Measurements from ENCODE around the gene CHST15.

CHST15 gene

DNA sequence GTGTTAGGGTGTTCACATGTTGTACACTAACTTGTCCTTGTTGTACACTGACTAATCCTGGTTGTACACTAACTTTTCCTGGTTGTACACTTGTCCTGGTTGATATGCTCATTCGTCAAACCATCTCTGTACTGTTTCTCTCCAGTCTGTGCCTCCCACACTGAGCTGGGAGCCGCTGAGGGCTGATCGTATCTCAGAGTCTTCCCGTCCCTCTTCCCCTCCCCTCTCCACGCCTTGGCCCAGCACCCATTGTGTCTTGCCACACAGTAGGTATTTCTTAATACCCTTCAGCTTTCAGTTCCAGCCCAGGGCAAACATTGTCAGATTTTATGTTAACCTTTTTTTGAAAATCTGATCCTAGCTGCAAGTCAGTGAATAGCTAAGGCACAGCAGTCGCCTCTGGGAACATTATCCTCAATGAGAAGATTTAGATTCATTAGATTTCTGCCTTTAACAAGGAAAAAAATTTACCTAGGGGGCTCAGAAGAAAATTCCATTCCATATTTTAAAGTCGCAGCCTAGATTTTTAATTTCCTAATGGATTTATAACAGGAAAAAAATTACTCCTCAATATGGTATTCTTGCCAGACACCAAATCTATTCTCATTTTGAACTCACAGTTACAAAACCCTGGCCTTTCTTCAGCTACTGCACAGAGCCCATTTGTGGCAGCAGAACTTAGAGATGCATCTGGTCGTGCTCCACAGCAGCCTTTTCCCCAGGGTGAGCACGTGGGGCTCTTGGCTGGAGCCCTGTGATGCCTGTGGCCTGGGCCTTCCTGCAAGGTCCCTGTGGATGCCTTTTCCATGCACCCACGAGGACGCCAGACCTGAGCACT is 33.0 kb upstream of the CHST15 start:
- Histone ChIP-seq H3K79me2 (ENCODE audit: control insufficient read depth, low read length) (no peaks in the 10 kb centered on the region), H3K4me2 (ENCODE audit: low read length) (no peak overlapping the region), H3K4me1 (ENCODE audit: control insufficient read depth, low read length) (peaks cover 49% of the 10 kb centered on the region), H3K9me3 (ENCODE audit: control insufficient read depth, insufficient read depth, low read length) (no peaks in the 10 kb centered on the region), H3K27ac (ENCODE audit: low read depth, low read length) (no peak overlapping the region), H3K27me3 (ENCODE audit: control insufficient read depth, low read length) (no peaks in the 10 kb centered on the region), H3K36me3 (ENCODE audit: control insufficient read depth, low read length) (no peaks in the 10 kb centered on the region), H3F3A (ENCODE audit: control insufficient read depth, insufficient read depth) (peaks cover 14% of the 10 kb centered on the region), H3K4me3 (ENCODE audit: low read length) (no peak overlapping the region), H3K9me2 (replicated peaks; ENCODE audit: control insufficient read depth, low read length) (no peaks in the 10 kb centered on the region), H4K20me1 (ENCODE audit: control insufficient read depth, insufficient read depth, low read depth, low read length) (no peaks in the 10 kb centered on the region)
- TF ChIP-seq, protein P1, sequence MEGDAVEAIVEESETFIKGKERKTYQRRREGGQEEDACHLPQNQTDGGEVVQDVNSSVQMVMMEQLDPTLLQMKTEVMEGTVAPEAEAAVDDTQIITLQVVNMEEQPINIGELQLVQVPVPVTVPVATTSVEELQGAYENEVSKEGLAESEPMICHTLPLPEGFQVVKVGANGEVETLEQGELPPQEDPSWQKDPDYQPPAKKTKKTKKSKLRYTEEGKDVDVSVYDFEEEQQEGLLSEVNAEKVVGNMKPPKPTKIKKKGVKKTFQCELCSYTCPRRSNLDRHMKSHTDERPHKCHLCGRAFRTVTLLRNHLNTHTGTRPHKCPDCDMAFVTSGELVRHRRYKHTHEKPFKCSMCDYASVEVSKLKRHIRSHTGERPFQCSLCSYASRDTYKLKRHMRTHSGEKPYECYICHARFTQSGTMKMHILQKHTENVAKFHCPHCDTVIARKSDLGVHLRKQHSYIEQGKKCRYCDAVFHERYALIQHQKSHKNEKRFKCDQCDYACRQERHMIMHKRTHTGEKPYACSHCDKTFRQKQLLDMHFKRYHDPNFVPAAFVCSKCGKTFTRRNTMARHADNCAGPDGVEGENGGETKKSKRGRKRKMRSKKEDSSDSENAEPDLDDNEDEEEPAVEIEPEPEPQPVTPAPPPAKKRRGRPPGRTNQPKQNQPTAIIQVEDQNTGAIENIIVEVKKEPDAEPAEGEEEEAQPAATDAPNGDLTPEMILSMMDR (IDR thresholded peaks at IDR 0.05; ENCODE audit: low read depth, low read length, poor library complexity, severe bottlenecking): no peak
- TF ChIP-seq EZH2phosphoT487 (IDR thresholded peaks at IDR 0.05; ENCODE audit: borderline replicate concordance, low read length): no peak

DNA sequence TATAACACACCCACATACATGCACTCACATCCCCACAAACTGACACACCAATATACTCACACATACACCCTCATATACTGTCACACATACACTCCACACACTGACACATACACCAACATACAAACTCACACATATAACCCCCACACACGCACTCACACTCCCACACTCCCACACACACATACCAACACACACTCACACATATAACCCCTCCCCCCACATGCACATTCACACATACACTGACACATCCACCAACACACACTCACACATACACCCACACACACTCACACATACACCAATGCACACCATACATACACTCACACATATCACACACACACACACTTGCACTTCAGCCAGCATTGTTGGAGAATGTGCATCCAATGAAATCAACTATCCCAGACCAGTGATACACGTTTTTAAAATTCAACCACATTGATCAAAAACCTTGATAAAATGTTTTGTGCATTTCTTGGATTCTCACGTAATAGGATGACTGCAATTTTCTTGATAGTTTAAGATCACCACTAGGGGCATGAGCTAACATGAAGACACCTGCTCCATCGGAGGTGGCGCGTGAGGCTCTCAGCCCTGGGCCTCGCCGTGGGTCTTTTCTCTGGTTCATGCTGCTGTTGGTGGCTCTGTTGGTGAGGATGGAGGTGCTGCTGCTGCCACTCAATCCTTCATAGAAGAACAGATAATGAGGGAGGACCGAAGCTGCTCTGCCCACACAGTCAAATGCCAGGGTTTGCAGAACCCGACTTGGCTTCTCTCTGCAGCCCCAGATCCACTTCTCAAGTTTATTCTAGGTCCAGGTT is 32.1 kb upstream of the CHST15 start:
- Histone ChIP-seq H3K9me2 (replicated peaks; ENCODE audit: control insufficient read depth, low read length) (no peaks in the 10 kb centered on the region), H3K9me3 (ENCODE audit: control insufficient read depth, insufficient read depth, low read length) (no peaks in the 10 kb centered on the region), H3K27me3 (ENCODE audit: control insufficient read depth, low read length) (no peaks in the 10 kb centered on the region), H3K36me3 (ENCODE audit: control insufficient read depth, low read length) (no peaks in the 10 kb centered on the region), H3F3A (ENCODE audit: control insufficient read depth, insufficient read depth) (peaks cover 14% of the 10 kb centered on the region), H3K4me3 (ENCODE audit: low read length) (no peak overlapping the region), H3K27ac (ENCODE audit: low read depth, low read length) (no peak overlapping the region), H3K4me2 (ENCODE audit: low read length) (peak overlapping the region; percentile 56; the same call in 1 of the 2 replicates), H3K79me2 (ENCODE audit: control insufficient read depth, low read length) (no peaks in the 10 kb centered on the region), H3K4me1 (ENCODE audit: control insufficient read depth, low read length) (peaks cover 53% of the 10 kb centered on the region), H4K20me1 (ENCODE audit: control insufficient read depth, insufficient read depth, low read depth, low read length) (no peaks in the 10 kb centered on the region)
- TF ChIP-seq, protein P1 (IDR thresholded peaks at IDR 0.05; ENCODE audit: low read depth, low read length, poor library complexity, severe bottlenecking): peak; percentile 80
- no peak for TF ChIP-seq EZH2phosphoT487 (IDR thresholded peaks at IDR 0.05; ENCODE audit: borderline replicate concordance, low read length)

DNA sequence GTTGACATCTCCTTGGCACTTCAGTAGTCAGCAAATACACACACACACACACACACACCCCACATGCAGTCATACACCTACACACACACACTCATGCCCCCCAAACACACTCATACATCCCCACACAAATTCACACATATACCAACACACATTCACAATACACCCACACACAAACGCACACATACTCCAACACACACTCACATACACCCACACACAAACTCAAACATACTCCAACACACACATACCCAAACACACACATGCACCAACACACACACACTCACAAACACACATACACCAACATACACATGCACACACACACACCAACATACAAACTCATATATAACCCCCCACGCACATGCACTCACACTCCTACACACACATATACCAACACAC is 31.4 kb upstream of the CHST15 start:
- Histone ChIP-seq H3K9me2 (replicated peaks; ENCODE audit: control insufficient read depth, low read length) (no peaks in the 10 kb centered on the region), H3F3A (ENCODE audit: control insufficient read depth, insufficient read depth) (peaks cover 14% of the 10 kb centered on the region), H3K79me2 (ENCODE audit: control insufficient read depth, low read length) (no peaks in the 10 kb centered on the region), H4K20me1 (ENCODE audit: control insufficient read depth, insufficient read depth, low read depth, low read length) (no peaks in the 10 kb centered on the region), H3K27me3 (ENCODE audit: control insufficient read depth, low read length) (no peaks in the 10 kb centered on the region), H3K4me1 (ENCODE audit: control insufficient read depth, low read length) (peaks cover 61% of the 10 kb centered on the region), H3K36me3 (ENCODE audit: control insufficient read depth, low read length) (no peaks in the 10 kb centered on the region), H3K4me2 (ENCODE audit: low read length) (peak overlapping the region; percentile 56), H3K27ac (ENCODE audit: low read depth, low read length) (peak overlapping the region; percentile 63), H3K9me3 (ENCODE audit: control insufficient read depth, insufficient read depth, low read length) (no peaks in the 10 kb centered on the region), H3K4me3 (ENCODE audit: low read length) (peak overlapping the region; percentile 37)
- TF ChIP-seq, protein P1 (IDR thresholded peaks at IDR 0.05; ENCODE audit: low read depth, low read length, poor library complexity, severe bottlenecking): no peak
- no peak for TF ChIP-seq EZH2phosphoT487 (IDR thresholded peaks at IDR 0.05; ENCODE audit: borderline replicate concordance, low read length)
